Bronchial epithelial cell (primary cell): ENCODE data around the gene LY6G5B. TPM values are rescaled to one million over a fixed set of nuclear protein-coding genes. Genes with fewer than 3 reads are reported as not detected.

Source experiments
- DNase-seq: peaks from one replicate; pipeline ENCODE4 v3.0.0-alpha.2; 2010; ENCODE audit warnings: low read depth
- FAIRE-seq: peaks from 2 replicates; lab custom pipeline; 2011; peaks lifted over from hg19 to GRCh38; lab: Jason Lieb, UNC
- H3K27me3 ChIP-seq: 2 replicates; pipeline ENCODE4 v1.5.1; 2011; ENCODE audit warnings: low read length; ENCODE audit not compliant: control insufficient read depth, insufficient read depth
- H3K36me3 ChIP-seq: 2 replicates; pipeline ENCODE4 v1.5.1; 2011; ENCODE audit warnings: low read length; ENCODE audit not compliant: control insufficient read depth, insufficient read depth
- H3K4me3 ChIP-seq: 2 replicates; pipeline ENCODE4 v1.5.1; 2011; ENCODE audit warnings: mild to moderate bottlenecking, low read depth, low read length, control low read depth
- CTCF ChIP-seq: IDR thresholded peaks from 2 replicates; pipeline ENCODE4 v1.5.1; 2011; ENCODE audit warnings: mild to moderate bottlenecking, moderate library complexity, low read length, control low read depth, inconsistent platforms; ENCODE audit not compliant: insufficient read depth, severe bottlenecking
- total RNA-seq: library from RNA; depleted of rRNA; stranded (reverse); fragments of >200 nt; gene quantifications from 2 replicates; pipeline ENCODE4 v1.2.1, GENCODE V29; 2014

Gene LY6G5B
- total RNA-seq, 1 donor from 2014 or later = 1.1 TPM

- Histone ChIP-seq H3K27me3 (no peaks in the 10 kb centered on the region), H3K36me3 (peaks cover 49% of the 10 kb centered on the region), H3K4me3 (no peak overlapping the region)
- FAIRE-seq (no peak), DNase-seq (no peak)
- TF ChIP-seq CTCF = no peak
Observed at GRCh38 chr6:31642798-31643570, 26.8 kb upstream of the LY6G5B start.

GRCh38 chr6:31643818-31644454 lies 25.8 kb upstream of the LY6G5B start:
- DNase-seq = no peak
- FAIRE-seq = peak; percentile 50
- Histone ChIP-seq H3K27me3 (no peaks in the 10 kb centered on the region), H3K4me3 (no peak overlapping the region), H3K36me3 (peaks cover 54% of the 10 kb centered on the region)
- TF ChIP-seq CTCF = no peak

- Histone ChIP-seq H3K36me3 (peaks cover 50% of the 10 kb centered on the region), H3K4me3 (no peak overlapping the region), H3K27me3 (no peaks in the 10 kb centered on the region)
- FAIRE-seq (no peak), DNase-seq (no peak)
- no peak for TF ChIP-seq CTCF
Observed at GRCh38 chr6:31645325-31645724, 24.5 kb upstream of the LY6G5B start.

- Histone ChIP-seq H3K36me3 (peaks cover 17% of the 10 kb centered on the region), H3K27me3 (no peaks in the 10 kb centered on the region), H3K4me3 (peak overlapping the region; percentile 91)
- FAIRE-seq (no peak), DNase-seq (peak; percentile 71)
- TF ChIP-seq CTCF = no peak
Observed at GRCh38 chr6:31651602-31652191, 18.1 kb upstream of the LY6G5B start.

- no peak for FAIRE-seq
Observed at GRCh38 chr6:31652925-31653724, 16.7 kb upstream of the LY6G5B start.

More at GRCh38 chr6:31652925-31653724, 16.7 kb upstream of the LY6G5B start:
- H3K27me3 ChIP-seq = no peaks in the 10 kb centered on the region
- no peak for DNase-seq
- TF ChIP-seq CTCF = no peak
- peak overlapping the region; percentile 91 for H3K4me3 ChIP-seq
- H3K36me3 ChIP-seq = peaks cover 14% of the 10 kb centered on the region
